ENCODE results near the gene DPCD. TPM values are rescaled to one million over a fixed set of nuclear protein-coding genes. Genes with fewer than 3 reads are reported as not detected.

Gene DPCD
- total and polyA plus RNA-seq, 10 of the 15 experiments (the other 5 are each of a cell fraction or from before 2014, with no cell fraction given), result 9.7 to 50.9 (median 26.3) TPM

DNA sequence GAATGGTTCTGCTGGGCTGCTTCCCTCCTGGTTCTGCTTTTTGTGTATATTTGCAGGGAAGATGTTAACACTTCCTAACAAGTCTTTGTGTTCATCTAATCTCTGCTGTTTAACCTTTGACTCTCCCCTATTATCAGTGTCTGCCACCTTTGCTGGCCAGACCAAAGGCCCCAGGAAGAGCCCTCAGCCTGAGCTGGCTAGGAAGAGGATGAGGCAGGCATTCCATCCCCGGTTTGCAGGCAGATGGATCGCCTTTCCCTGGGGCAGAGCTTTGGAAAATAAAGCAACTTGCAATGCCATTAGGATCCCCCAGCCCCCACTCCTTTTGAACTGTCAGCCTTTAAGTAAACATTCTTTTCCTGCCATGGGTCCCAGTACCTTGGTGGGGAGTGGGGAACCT, 19.0 kb downstream of the DPCD start:
- Histone ChIP-seq H3K27me3 (replicated peaks in 1 of 2; ENCODE audit: control insufficient read depth in 2 of 2, insufficient read depth in 2 of 2, low read length in 1 of 2) (no peaks in the 10 kb centered on the region), H3K36me3 (ENCODE audit: control insufficient read depth in 2 of 2, insufficient read depth in 2 of 2, low read length in 1 of 2) (peaks cover 6 to 9% of the 10 kb centered on the region in 2 experiments; a peak in 3 of 4 replicates), H3K4me3 (no peak overlapping the region), H4K20me1 (ENCODE audit: control insufficient read depth, insufficient read depth) (no peaks in the 10 kb centered on the region), H2AFZ (ENCODE audit: control insufficient read depth, low read depth, low read length) (no peak overlapping the region), H3K9ac (ENCODE audit: control insufficient read depth, insufficient read depth, low read length) (no peak overlapping the region), H3K79me2 (ENCODE audit: control insufficient read depth, insufficient read depth, low read length) (no peaks in the 10 kb centered on the region), H3K4me1 (ENCODE audit: control insufficient read depth, insufficient read depth, low read length) (no peaks in the 10 kb centered on the region), H3K27ac (ENCODE audit: control insufficient read depth, insufficient read depth) (no peak overlapping the region), H3K9me3 (replicated peaks; ENCODE audit: control insufficient read depth, insufficient read depth, low read length) (no peaks in the 10 kb centered on the region), H3K4me2 (ENCODE audit: control insufficient read depth, insufficient read depth) (no peak overlapping the region)
- FAIRE-seq, result no peak
- no peak for ATAC-seq
- 94% methylated on average over 2 of the region's 2 CpGs for WGBS (ENCODE audit: insufficient coverage, insufficient replicate concordance, low lambda C conversion rate, missing lambda C conversion rate)
- ChIA-PET POLR2A (no interaction called here), CTCF (interaction anchor here (13.9 kb wide), 1 partner anchor 174 kb away, joined by 334 read pairs; the partner anchor contains the start of gene NPM3), RAD21 (ENCODE audit: unreplicated experiment) (interaction anchor here (1.8 kb wide), 1 partner anchor 174 kb away, joined by 4 read pairs; no protein-coding TSS in a partner anchor), SMC1A (ENCODE audit: uncharacterized antibody, unreplicated experiment) (interaction anchor here (0.6 to 8.7 kb wide), 2 partner anchors 175 to 1758 kb away, joined by 3 to 139 read pairs; partner anchors contain the start of gene NPM3)
- in situ Hi-C loops (cut with MboI), result loop anchor here (5.0 kb wide), 1 partner anchor 175 kb away; the partner anchor contains the start of gene NPM3
- intact Hi-C loops (cut with micrococcal nuclease; ENCODE audit: unreplicated experiment), result no loop called here
- DNase-seq (ENCODE audit: low read depth, low spot score), result no peak
- BruUV-seq (replicated peaks), result no TSS peak
- TF ChIP-seq ZNF207 (IDR thresholded peaks at IDR 0.05; ENCODE audit: borderline replicate concordance) (no peak), RFX5 (IDR thresholded peaks at IDR 0.05; ENCODE audit: low read depth, low read length) (no peak), ZNF622 (IDR thresholded peaks at IDR 0.05) (no peak), ZNF384 (IDR thresholded peaks at IDR 0.05; ENCODE audit: borderline replicate concordance, low read depth, low read length) (no peak), IKZF1 (conservative IDR thresholded peaks at IDR 0.05) (no peak), PML (IDR thresholded peaks at IDR 0.05; ENCODE audit: low read length) (no peak), RB1 (IDR thresholded peaks at IDR 0.05; ENCODE audit: borderline replicate concordance) (no peak)
- TF ChIP-seq, protein P1, sequence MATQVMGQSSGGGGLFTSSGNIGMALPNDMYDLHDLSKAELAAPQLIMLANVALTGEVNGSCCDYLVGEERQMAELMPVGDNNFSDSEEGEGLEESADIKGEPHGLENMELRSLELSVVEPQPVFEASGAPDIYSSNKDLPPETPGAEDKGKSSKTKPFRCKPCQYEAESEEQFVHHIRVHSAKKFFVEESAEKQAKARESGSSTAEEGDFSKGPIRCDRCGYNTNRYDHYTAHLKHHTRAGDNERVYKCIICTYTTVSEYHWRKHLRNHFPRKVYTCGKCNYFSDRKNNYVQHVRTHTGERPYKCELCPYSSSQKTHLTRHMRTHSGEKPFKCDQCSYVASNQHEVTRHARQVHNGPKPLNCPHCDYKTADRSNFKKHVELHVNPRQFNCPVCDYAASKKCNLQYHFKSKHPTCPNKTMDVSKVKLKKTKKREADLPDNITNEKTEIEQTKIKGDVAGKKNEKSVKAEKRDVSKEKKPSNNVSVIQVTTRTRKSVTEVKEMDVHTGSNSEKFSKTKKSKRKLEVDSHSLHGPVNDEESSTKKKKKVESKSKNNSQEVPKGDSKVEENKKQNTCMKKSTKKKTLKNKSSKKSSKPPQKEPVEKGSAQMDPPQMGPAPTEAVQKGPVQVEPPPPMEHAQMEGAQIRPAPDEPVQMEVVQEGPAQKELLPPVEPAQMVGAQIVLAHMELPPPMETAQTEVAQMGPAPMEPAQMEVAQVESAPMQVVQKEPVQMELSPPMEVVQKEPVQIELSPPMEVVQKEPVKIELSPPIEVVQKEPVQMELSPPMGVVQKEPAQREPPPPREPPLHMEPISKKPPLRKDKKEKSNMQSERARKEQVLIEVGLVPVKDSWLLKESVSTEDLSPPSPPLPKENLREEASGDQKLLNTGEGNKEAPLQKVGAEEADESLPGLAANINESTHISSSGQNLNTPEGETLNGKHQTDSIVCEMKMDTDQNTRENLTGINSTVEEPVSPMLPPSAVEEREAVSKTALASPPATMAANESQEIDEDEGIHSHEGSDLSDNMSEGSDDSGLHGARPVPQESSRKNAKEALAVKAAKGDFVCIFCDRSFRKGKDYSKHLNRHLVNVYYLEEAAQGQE (IDR thresholded peaks at IDR 0.05; ENCODE audit: low read depth, low read length), result no peak
- TF ChIP-seq, protein P2, sequence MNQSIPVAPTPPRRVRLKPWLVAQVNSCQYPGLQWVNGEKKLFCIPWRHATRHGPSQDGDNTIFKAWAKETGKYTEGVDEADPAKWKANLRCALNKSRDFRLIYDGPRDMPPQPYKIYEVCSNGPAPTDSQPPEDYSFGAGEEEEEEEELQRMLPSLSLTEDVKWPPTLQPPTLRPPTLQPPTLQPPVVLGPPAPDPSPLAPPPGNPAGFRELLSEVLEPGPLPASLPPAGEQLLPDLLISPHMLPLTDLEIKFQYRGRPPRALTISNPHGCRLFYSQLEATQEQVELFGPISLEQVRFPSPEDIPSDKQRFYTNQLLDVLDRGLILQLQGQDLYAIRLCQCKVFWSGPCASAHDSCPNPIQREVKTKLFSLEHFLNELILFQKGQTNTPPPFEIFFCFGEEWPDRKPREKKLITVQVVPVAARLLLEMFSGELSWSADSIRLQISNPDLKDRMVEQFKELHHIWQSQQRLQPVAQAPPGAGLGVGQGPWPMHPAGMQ (IDR thresholded peaks at IDR 0.05; ENCODE audit: borderline replicate concordance), result no peak
- TF ChIP-seq, protein P3, sequence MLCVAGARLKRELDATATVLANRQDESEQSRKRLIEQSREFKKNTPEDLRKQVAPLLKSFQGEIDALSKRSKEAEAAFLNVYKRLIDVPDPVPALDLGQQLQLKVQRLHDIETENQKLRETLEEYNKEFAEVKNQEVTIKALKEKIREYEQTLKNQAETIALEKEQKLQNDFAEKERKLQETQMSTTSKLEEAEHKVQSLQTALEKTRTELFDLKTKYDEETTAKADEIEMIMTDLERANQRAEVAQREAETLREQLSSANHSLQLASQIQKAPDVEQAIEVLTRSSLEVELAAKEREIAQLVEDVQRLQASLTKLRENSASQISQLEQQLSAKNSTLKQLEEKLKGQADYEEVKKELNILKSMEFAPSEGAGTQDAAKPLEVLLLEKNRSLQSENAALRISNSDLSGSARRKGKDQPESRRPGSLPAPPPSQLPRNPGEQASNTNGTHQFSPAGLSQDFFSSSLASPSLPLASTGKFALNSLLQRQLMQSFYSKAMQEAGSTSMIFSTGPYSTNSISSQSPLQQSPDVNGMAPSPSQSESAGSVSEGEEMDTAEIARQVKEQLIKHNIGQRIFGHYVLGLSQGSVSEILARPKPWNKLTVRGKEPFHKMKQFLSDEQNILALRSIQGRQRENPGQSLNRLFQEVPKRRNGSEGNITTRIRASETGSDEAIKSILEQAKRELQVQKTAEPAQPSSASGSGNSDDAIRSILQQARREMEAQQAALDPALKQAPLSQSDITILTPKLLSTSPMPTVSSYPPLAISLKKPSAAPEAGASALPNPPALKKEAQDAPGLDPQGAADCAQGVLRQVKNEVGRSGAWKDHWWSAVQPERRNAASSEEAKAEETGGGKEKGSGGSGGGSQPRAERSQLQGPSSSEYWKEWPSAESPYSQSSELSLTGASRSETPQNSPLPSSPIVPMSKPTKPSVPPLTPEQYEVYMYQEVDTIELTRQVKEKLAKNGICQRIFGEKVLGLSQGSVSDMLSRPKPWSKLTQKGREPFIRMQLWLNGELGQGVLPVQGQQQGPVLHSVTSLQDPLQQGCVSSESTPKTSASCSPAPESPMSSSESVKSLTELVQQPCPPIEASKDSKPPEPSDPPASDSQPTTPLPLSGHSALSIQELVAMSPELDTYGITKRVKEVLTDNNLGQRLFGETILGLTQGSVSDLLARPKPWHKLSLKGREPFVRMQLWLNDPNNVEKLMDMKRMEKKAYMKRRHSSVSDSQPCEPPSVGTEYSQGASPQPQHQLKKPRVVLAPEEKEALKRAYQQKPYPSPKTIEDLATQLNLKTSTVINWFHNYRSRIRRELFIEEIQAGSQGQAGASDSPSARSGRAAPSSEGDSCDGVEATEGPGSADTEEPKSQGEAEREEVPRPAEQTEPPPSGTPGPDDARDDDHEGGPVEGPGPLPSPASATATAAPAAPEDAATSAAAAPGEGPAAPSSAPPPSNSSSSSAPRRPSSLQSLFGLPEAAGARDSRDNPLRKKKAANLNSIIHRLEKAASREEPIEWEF (IDR thresholded peaks at IDR 0.05; ENCODE audit: insufficient replicate concordance, low read depth, low read length), result no peak

Measured in GM12878 (cell line).